Colonic mucosa (tissue), 4 donors: ENCODE results near the gene SLC10A7. TPM values are rescaled to one million over a fixed set of nuclear protein-coding genes. Genes with fewer than 3 reads are reported as not detected.

ENCODE experiments used
- DNase-seq: peaks from one replicate; pipeline ENCODE4 v3.0.0-alpha.2; 2020
- H3K27ac ChIP-seq: fragments of 200-600 bp; one replicate; pipeline ENCODE4 v1.8.0; 2021
- H3K27me3 ChIP-seq: fragments of 200-600 bp; one replicate; pipeline ENCODE4 v1.8.0; 2021
- H3K36me3 ChIP-seq: fragments of 200-600 bp; one replicate; pipeline ENCODE4 v1.8.0; 2021
- H3K4me1 ChIP-seq: fragments of 200-600 bp; one replicate; pipeline ENCODE4 v1.8.0; 2021; ENCODE audit warnings: mild to moderate bottlenecking
- H3K4me3 ChIP-seq: fragments of 200-600 bp; one replicate; pipeline ENCODE4 v1.8.0; 2021
- H3K9ac ChIP-seq, 2 donors: one replicate each; pipeline ENCODE4 v1.7.0; 2013; ENCODE audit warnings: control low read depth in 2 of 2, low read depth in 2 of 2, low read length in 2 of 2
- H3K9me3 ChIP-seq: fragments of 200-600 bp; one replicate; pipeline ENCODE4 v1.8.0; 2021
- CTCF ChIP-seq: fragments of 200-600 bp; IDR thresholded peaks from one replicate; pipeline ENCODE4 v1.8.0; 2022; ENCODE audit warnings: antibody characterized with exemption, mild to moderate bottlenecking
- intact Hi-C: fragments of 100-400 bp; cut with DNase I; formaldehyde crosslinking; loops from one replicate; pipeline ENCODE4 v1.14.1; 2022
- total RNA-seq, 2 donors: library from RNA; stranded (reverse); fragmentation: NEBNext Ultra II Directional in 1 of 2; extraction: Animal tissue kit (Norgen Biotek cat#: 25700) in 1 of 2; gene quantifications; one replicate each; pipeline ENCODE4 v1.2.1, GENCODE V29; 2021
- donor health status: healthy.
- donor health status: DM: no; HTN: no; CAD: no.
- donor health status: DM: no; HTN: no; CAD: no.

The SLC10A7 gene
- total RNA-seq, 2 donors from 2014 or later: 17.4 to 19.2 TPM

- H3K36me3 ChIP-seq: no peaks in the 10 kb centered on the region
- H3K27me3 ChIP-seq: no peaks in the 10 kb centered on the region
- no peak overlapping the region for H3K4me3 ChIP-seq
- TF ChIP-seq CTCF: no peak
- H3K9me3 ChIP-seq: no peaks in the 10 kb centered on the region
- intact Hi-C loops: loop anchor here (5.0 kb wide), 1 partner anchor 243 kb away; no protein-coding TSS in a partner anchor
- no peak for DNase-seq
- peaks cover 5% of the 10 kb centered on the region for H3K4me1 ChIP-seq
- no peak overlapping the region for H3K9ac ChIP-seq
- H3K27ac ChIP-seq: no peak overlapping the region
Observed at GRCh38 chr4:146334862-146335449, 186.8 kb downstream of the SLC10A7 start.

- no peak for TF ChIP-seq CTCF
- Histone ChIP-seq H3K9me3 (no peaks in the 10 kb centered on the region), H3K4me3 (no peak overlapping the region), H3K27me3 (no peaks in the 10 kb centered on the region), H3K4me1 (peaks cover 5% of the 10 kb centered on the region), H3K9ac (no peak overlapping the region), H3K36me3 (no peaks in the 10 kb centered on the region), H3K27ac (no peak overlapping the region)
- no peak for DNase-seq
- intact Hi-C loops: loop anchor here (5.0 kb wide), 1 partner anchor 242 kb away; no protein-coding TSS in a partner anchor
Observed at GRCh38 chr4:146333895-146334262, 187.9 kb downstream of the SLC10A7 start.

GRCh38 chr4:146333187-146333894, 188.4 kb downstream of the SLC10A7 start:
- peaks cover 5% of the 10 kb centered on the region for H3K4me1 ChIP-seq
- no peak overlapping the region for H3K9ac ChIP-seq
- no peaks in the 10 kb centered on the region for H3K36me3 ChIP-seq
- H3K4me3 ChIP-seq: no peak overlapping the region
- TF ChIP-seq CTCF: no peak
- no peak for DNase-seq
- H3K27ac ChIP-seq: no peak overlapping the region
- no peaks in the 10 kb centered on the region for H3K9me3 ChIP-seq
- H3K27me3 ChIP-seq: no peaks in the 10 kb centered on the region
- intact Hi-C loops: loop anchor here (5.0 kb wide), 1 partner anchor 241 kb away; no protein-coding TSS in a partner anchor

GRCh38 chr4:146330392-146330791, 191.3 kb downstream of the SLC10A7 start:
- H3K4me3 ChIP-seq: no peak overlapping the region
- H3K27me3 ChIP-seq: no peaks in the 10 kb centered on the region
- H3K9me3 ChIP-seq: no peaks in the 10 kb centered on the region
- TF ChIP-seq CTCF: no peak
- H3K36me3 ChIP-seq: no peaks in the 10 kb centered on the region
- no peak overlapping the region for H3K9ac ChIP-seq
- H3K4me1 ChIP-seq: no peaks in the 10 kb centered on the region
- intact Hi-C loops: loop anchor here (5.0 kb wide), 1 partner anchor 238 kb away; no protein-coding TSS in a partner anchor
- H3K27ac ChIP-seq: no peak overlapping the region
- no peak for DNase-seq

- H3K27ac ChIP-seq: no peak overlapping the region
- no peak for DNase-seq
- no peak overlapping the region for H3K9ac ChIP-seq
- H3K4me3 ChIP-seq: no peak overlapping the region
- H3K36me3 ChIP-seq: no peaks in the 10 kb centered on the region
- TF ChIP-seq CTCF: no peak
- H3K9me3 ChIP-seq: no peaks in the 10 kb centered on the region
- H3K4me1 ChIP-seq: no peaks in the 10 kb centered on the region
- H3K27me3 ChIP-seq: no peaks in the 10 kb centered on the region
- intact Hi-C loops: no loop called here
Observed at GRCh38 chr4:146329050-146329716, 192.6 kb downstream of the SLC10A7 start.
